HepG2 (cell line): ENCODE measurements around the gene FADD. TPM values are rescaled to one million over a fixed set of nuclear protein-coding genes. Genes with fewer than 3 reads are reported as not detected.

Experiments used
- AKAP8 ChIP-seq: sonication (generic); formaldehyde crosslinking; IDR thresholded peaks from 2 replicates; pipeline ENCODE4 v1.5.1; 2020; ENCODE audit warnings: mild to moderate bottlenecking, missing genetic modification reagents
- CEBPG ChIP-seq: IDR thresholded peaks from 2 replicates; pipeline ENCODE4 v1.6.1; 2016
- CREB1 ChIP-seq, 2 experiments: fragments of 450-650 bp in 1 of 2; IDR thresholded peaks; 2 replicates each; pipeline ENCODE4 v1.6.1; 2016 to 2017; ENCODE audit warnings: control low read depth in 1 of 2, mild to moderate bottlenecking in 1 of 2, missing compliant biosample characterization in 1 of 2, missing genetic modification characterization in 1 of 2
- FOXA1 ChIP-seq, 2 experiments: fragments of 450-650 bp in 1 of 2; sonication (generic) in 1 of 2; formaldehyde crosslinking in 1 of 2; IDR thresholded peaks; 2 replicates each; pipeline versions ENCODE4 v1.4.0 to v1.6.1; 2016 to 2020; ENCODE audit warnings: missing genetic modification reagents in 1 of 2
- HMG20A ChIP-seq: IDR thresholded peaks from 2 replicates; pipeline ENCODE4 v1.6.1; 2016; ENCODE audit warnings: borderline replicate concordance
- HMGA1 ChIP-seq: sonication (generic); formaldehyde crosslinking; conservative IDR thresholded peaks from 2 replicates; pipeline ENCODE4 v1.4.0; 2020; ENCODE audit warnings: missing genetic modification reagents
- KAT8 ChIP-seq: IDR thresholded peaks from 2 replicates; pipeline ENCODE4 v1.6.1; 2016; ENCODE audit warnings: missing genetic modification reagents, missing compliant biosample characterization
- KLF11 ChIP-seq: IDR thresholded peaks from 2 replicates; pipeline ENCODE4 v1.6.1; 2016; ENCODE audit warnings: missing compliant biosample characterization
- RBM39 ChIP-seq: fragments of 200-400 bp; formaldehyde crosslinking; IDR thresholded peaks from one replicate; pipeline ENCODE4 v1.6.1; 2018; ENCODE audit warnings: antibody characterized with exemption, mild to moderate bottlenecking, low read depth, low read length; ENCODE audit not compliant: poor library complexity, severe bottlenecking
- RFX1 ChIP-seq: fragments of 450-650 bp; IDR thresholded peaks from 2 replicates; pipeline ENCODE4 v1.6.1; 2017
- RFX5 ChIP-seq: IDR thresholded peaks from 2 replicates; pipeline ENCODE4 v1.6.1; 2011; ENCODE audit warnings: low read depth, low read length, improper control_type of control experiment
- RNF2 ChIP-seq: fragments of 450-650 bp; conservative IDR thresholded peaks from 2 replicates; pipeline ENCODE4 v1.6.1; 2016; ENCODE audit warnings: low read depth
- XRCC5 ChIP-seq: fragments of 200-400 bp; formaldehyde crosslinking; optimal IDR thresholded peaks from 2 replicates; pipeline ENCODE3; 2017; ENCODE audit warnings: mild to moderate bottlenecking, low read length
- ZNF274 ChIP-seq: sonication (generic); formaldehyde crosslinking; IDR thresholded peaks from 2 replicates; pipeline ENCODE4 v1.5.1; 2020; ENCODE audit warnings: mild to moderate bottlenecking, missing genetic modification reagents
- ZNF780A ChIP-seq: sonication (generic); formaldehyde crosslinking; IDR thresholded peaks from 2 replicates; pipeline ENCODE4 v1.8.0; 2022; ENCODE audit warnings: mild to moderate bottlenecking, missing genetic modification reagents, moderate library complexity
- polyA plus RNA-seq, 8 experiments: library from polyadenylated mRNA; depleted of rRNA in 3 of 8; stranded (reverse) in 7 of 8; unstranded in 1 of 8; fragments of >200 nt; fragmentation: Illumina TruSeq in 4 of 8; extraction: Trizol in 4 of 8; gene quantifications; 2 replicates each; pipeline versions ENCODE4 v1.2.1 to v1.2.3, GENCODE V29; 2011 to 2016; ENCODE audit warnings: low read depth in 4 of 8, missing spikeins in 1 of 8, mixed read lengths in 1 of 8; ENCODE audit not compliant: insufficient read depth in 1 of 8
- total RNA-seq, 5 experiments: library from RNA; depleted of rRNA; stranded (reverse); fragments of >200 nt; fragmentation: Illumina TruSeq; extraction: Trizol; gene quantifications; 2 replicates each; pipeline ENCODE4 v1.2.3, GENCODE V29; 2016; ENCODE audit warnings: low read depth in 1 of 5
- TF ChIP-seq, protein P1 (sequence below): sonication (generic); formaldehyde crosslinking; IDR thresholded peaks from 2 replicates; pipeline ENCODE4 v1.4.0; 2020; ENCODE audit warnings: missing genetic modification reagents
- TF ChIP-seq, protein P2 (sequence below): sonication (generic); formaldehyde crosslinking; IDR thresholded peaks from 2 replicates; pipeline ENCODE4 v1.5.0; 2020; ENCODE audit warnings: mild to moderate bottlenecking, missing genetic modification reagents
- TF ChIP-seq, protein P3 (sequence below): sonication (generic); formaldehyde crosslinking; IDR thresholded peaks from 2 replicates; pipeline ENCODE4 v1.5.0; 2020; ENCODE audit warnings: missing genetic modification reagents, mild to moderate bottlenecking, borderline replicate concordance
- TF ChIP-seq, protein P4 (sequence below): sonication (generic); formaldehyde crosslinking; IDR thresholded peaks from 2 replicates; pipeline ENCODE4 v1.4.0; 2020; ENCODE audit warnings: missing genetic modification reagents, borderline replicate concordance
- TF ChIP-seq, protein P5 (sequence below): sonication (generic); formaldehyde crosslinking; IDR thresholded peaks from 2 replicates; pipeline ENCODE4 v1.5.1; 2020; ENCODE audit warnings: mild to moderate bottlenecking, moderate library complexity, missing genetic modification reagents

FADD gene
- total and polyA plus RNA-seq, 2 of the 13 experiments (the other 11 are each of a cell fraction or from before 2014, with no cell fraction given): 14.2 to 22.2 TPM

DNA sequence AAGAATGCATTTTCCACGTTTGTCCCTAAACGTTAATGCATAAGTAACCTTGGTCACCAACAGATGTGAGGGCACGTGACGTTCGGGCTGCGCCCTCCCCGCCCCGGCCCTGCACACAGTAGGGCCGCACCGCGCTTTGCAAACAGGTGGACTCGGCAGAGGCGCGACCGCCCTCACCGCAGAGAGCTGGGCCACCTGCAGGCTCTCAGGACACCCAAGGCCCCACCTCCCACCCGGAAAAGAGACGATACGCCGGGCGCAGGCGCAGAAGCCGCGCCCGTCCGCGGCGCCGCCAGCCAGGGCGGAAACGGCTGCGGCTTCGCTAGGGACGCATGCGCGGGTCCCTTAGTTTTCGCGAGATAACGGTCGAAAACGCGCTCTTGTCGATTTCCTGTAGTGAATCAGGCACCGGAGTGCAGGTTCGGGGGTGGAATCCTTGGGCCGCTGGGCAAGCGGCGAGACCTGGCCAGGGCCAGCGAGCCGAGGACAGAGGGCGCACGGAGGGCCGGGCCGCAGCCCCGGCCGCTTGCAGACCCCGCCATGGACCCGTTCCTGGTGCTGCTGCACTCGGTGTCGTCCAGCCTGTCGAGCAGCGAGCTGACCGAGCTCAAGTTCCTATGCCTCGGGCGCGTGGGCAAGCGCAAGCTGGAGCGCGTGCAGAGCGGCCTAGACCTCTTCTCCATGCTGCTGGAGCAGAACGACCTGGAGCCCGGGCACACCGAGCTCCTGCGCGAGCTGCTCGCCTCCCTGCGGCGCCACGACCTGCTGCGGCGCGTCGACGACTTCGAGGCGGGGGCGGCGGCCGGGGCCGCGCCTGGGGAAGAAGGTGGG, at the start of gene FADD (continued):
- TF ChIP-seq, protein P1, sequence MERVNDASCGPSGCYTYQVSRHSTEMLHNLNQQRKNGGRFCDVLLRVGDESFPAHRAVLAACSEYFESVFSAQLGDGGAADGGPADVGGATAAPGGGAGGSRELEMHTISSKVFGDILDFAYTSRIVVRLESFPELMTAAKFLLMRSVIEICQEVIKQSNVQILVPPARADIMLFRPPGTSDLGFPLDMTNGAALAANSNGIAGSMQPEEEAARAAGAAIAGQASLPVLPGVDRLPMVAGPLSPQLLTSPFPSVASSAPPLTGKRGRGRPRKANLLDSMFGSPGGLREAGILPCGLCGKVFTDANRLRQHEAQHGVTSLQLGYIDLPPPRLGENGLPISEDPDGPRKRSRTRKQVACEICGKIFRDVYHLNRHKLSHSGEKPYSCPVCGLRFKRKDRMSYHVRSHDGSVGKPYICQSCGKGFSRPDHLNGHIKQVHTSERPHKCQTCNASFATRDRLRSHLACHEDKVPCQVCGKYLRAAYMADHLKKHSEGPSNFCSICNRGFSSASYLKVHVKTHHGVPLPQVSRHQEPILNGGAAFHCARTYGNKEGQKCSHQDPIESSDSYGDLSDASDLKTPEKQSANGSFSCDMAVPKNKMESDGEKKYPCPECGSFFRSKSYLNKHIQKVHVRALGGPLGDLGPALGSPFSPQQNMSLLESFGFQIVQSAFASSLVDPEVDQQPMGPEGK (CRISPR knock-in tag): peak; percentile 40; the same call in 1 of the 2 replicates
- TF ChIP-seq AKAP8 (CRISPR knock-in tag) (peak; percentile 31; the same call in 1 of the 2 replicates), ZNF274 (CRISPR knock-in tag) (no peak; the same call in 1 of the 2 replicates), RFX1 (no peak), KLF11 (CRISPR knock-in tag) (no peak), FOXA1 (IDR thresholded peaks at IDR 0.05) (no peak), FOXA1 (CRISPR knock-in tag; IDR thresholded peaks at IDR 0.05) (no peak), HMGA1 (no peak), RBM39 (peak; percentile 96), RFX5 (0 out of 2 replicates have a peak, but pooled peaks have one; percentile 23), CREB1 (IDR thresholded peaks at IDR 0.05) (no peak), CREB1 (CRISPR knock-in tag; IDR thresholded peaks at IDR 0.05) (peak; percentile 49; the same call in 1 of the 2 replicates), KAT8 (peak; percentile 88), RNF2 (peak; percentile 80; the same call in 1 of the 2 replicates), HMG20A (no peak), ZNF780A (CRISPR knock-in tag) (no peak), XRCC5 (peak; percentile 76), CEBPG (CRISPR knock-in tag) (no peak)
- TF ChIP-seq, protein P2, sequence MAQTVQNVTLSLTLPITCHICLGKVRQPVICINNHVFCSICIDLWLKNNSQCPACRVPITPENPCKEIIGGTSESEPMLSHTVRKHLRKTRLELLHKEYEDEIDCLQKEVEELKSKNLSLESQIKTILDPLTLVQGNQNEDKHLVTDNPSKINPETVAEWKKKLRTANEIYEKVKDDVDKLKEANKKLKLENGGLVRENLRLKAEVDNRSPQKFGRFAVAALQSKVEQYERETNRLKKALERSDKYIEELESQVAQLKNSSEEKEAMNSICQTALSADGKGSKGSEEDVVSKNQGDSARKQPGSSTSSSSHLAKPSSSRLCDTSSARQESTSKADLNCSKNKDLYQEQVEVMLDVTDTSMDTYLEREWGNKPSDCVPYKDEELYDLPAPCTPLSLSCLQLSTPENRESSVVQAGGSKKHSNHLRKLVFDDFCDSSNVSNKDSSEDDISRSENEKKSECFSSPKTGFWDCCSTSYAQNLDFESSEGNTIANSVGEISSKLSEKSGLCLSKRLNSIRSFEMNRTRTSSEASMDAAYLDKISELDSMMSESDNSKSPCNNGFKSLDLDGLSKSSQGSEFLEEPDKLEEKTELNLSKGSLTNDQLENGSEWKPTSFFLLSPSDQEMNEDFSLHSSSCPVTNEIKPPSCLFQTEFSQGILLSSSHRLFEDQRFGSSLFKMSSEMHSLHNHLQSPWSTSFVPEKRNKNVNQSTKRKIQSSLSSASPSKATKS (CRISPR knock-in tag): no peak
- TF ChIP-seq, protein P3, sequence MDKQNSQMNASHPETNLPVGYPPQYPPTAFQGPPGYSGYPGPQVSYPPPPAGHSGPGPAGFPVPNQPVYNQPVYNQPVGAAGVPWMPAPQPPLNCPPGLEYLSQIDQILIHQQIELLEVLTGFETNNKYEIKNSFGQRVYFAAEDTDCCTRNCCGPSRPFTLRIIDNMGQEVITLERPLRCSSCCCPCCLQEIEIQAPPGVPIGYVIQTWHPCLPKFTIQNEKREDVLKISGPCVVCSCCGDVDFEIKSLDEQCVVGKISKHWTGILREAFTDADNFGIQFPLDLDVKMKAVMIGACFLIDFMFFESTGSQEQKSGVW (CRISPR knock-in tag): 0 out of 2 replicates have a peak, but pooled peaks have one; percentile 25
- TF ChIP-seq, protein P4, sequence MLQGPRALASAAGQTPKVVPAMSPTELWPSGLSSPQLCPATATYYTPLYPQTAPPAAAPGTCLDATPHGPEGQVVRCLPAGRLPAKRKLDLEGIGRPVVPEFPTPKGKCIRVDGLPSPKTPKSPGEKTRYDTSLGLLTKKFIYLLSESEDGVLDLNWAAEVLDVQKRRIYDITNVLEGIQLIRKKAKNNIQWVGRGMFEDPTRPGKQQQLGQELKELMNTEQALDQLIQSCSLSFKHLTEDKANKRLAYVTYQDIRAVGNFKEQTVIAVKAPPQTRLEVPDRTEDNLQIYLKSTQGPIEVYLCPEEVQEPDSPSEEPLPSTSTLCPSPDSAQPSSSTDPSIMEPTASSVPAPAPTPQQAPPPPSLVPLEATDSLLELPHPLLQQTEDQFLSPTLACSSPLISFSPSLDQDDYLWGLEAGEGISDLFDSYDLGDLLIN (CRISPR knock-in tag): 0 out of 2 replicates have a peak, but pooled peaks have one; percentile 33
- TF ChIP-seq, protein P5, sequence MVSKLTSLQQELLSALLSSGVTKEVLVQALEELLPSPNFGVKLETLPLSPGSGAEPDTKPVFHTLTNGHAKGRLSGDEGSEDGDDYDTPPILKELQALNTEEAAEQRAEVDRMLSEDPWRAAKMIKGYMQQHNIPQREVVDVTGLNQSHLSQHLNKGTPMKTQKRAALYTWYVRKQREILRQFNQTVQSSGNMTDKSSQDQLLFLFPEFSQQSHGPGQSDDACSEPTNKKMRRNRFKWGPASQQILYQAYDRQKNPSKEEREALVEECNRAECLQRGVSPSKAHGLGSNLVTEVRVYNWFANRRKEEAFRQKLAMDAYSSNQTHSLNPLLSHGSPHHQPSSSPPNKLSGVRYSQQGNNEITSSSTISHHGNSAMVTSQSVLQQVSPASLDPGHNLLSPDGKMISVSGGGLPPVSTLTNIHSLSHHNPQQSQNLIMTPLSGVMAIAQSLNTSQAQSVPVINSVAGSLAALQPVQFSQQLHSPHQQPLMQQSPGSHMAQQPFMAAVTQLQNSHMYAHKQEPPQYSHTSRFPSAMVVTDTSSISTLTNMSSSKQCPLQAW (CRISPR knock-in tag): peak; percentile 88
